Stimulated activated CD4-positive, alpha-beta T cell treated with anti-CD3 and anti-CD28 coated beads, Interleukin-2, amount 100 ng/mL, for 4 hours (primary cell): ENCODE results near the gene BLACAT1.
"Not testable (repeated sequence)": the region's sequence is repeated elsewhere in the genome, so short reads cannot be mapped to it uniquely, and the experiment has no call there.

Source experiments
- DNase-seq: peaks from one replicate; pipeline ENCODE4 v3.0.0-alpha.2; 2020; ENCODE audit warnings: low read depth

Gene BLACAT1

GRCh38 chr1:205406252-205406651, 49.6 kb downstream of the BLACAT1 start:
- not testable (repeated sequence) for DNase-seq
